Spleen (tissue), 11 donors: Measurements from ENCODE around the gene SNX30. TPM values are rescaled to one million over a fixed set of nuclear protein-coding genes. Genes with fewer than 3 reads are reported as not detected.
A peak's percentile ranks its signal among the peaks of the same experiment; 100 is the strongest.

Experiments used
- DNase-seq: peaks from one replicate; pipeline ENCODE4 v3.0.0-alpha.2; 2020
- H3K27ac ChIP-seq, 8 donors: fragments of 200-600 bp; sonication (generic) in 7 of 8; 1 replicate in 4 of 8; 2 replicates in 4 of 8; pipeline versions ENCODE4 v1.5.0 to v1.8.0; 2016 to 2021; ENCODE audit warnings: inconsistent platforms in 4 of 8, mild to moderate bottlenecking in 4 of 8, moderate library complexity in 1 of 8
- H3K27me3 ChIP-seq, 7 donors: fragments of 200-600 bp; sonication (generic) in 6 of 7; replicated peaks in 1 of 7; 1 replicate in 4 of 7; 2 replicates in 3 of 7; pipeline versions ENCODE4 v1.5.0 to v1.8.0; 2016 to 2021; ENCODE audit warnings: inconsistent platforms in 3 of 7, mild to moderate bottlenecking in 1 of 7
- H3K36me3 ChIP-seq, 6 donors: fragments of 200-600 bp; sonication (generic) in 5 of 6; 1 replicate in 4 of 6; 2 replicates in 2 of 6; pipeline versions ENCODE4 v1.5.0 to v1.8.0; 2016 to 2021; ENCODE audit warnings: inconsistent platforms in 2 of 6
- H3K4me1 ChIP-seq, 6 donors: fragments of 200-600 bp; sonication (generic) in 5 of 6; 1 replicate in 3 of 6; 2 replicates in 3 of 6; pipeline versions ENCODE4 v1.5.0 to v1.8.0; 2016 to 2021; ENCODE audit warnings: inconsistent platforms in 3 of 6
- H3K4me3 ChIP-seq, 8 donors: fragments of 200-600 bp; sonication (generic) in 7 of 8; 1 replicate in 4 of 8; 2 replicates in 4 of 8; pipeline versions ENCODE4 v1.5.0 to v1.8.0; 2016 to 2021; ENCODE audit warnings: inconsistent platforms in 4 of 8, mild to moderate bottlenecking in 4 of 8, moderate library complexity in 2 of 8
- H3K9me3 ChIP-seq, 8 donors: fragments of 200-600 bp; sonication (generic) in 7 of 8; 1 replicate in 4 of 8; 2 replicates in 4 of 8; pipeline versions ENCODE4 v1.5.0 to v1.8.0; 2016 to 2021; ENCODE audit warnings: inconsistent platforms in 4 of 8
- CTCF ChIP-seq, 11 experiments: fragments of 200-600 bp in 7 of 11; fragments of 450-650 bp in 4 of 11; sonication (generic) in 4 of 11; IDR thresholded peaks in 8 of 11; conservative IDR thresholded peaks in 3 of 11; 1 replicate in 7 of 11; 2 replicates in 4 of 11; pipeline versions ENCODE4 v1.4.0 to v1.8.0; 2016 to 2021; ENCODE audit warnings: antibody characterized with exemption in 11 of 11, inconsistent platforms in 4 of 11, mild to moderate bottlenecking in 1 of 11
- POLR2A ChIP-seq, 3 donors: fragments of 450-650 bp; IDR thresholded peaks; one replicate each; pipeline ENCODE4 v1.5.1; 2017; ENCODE audit warnings: antibody characterized with exemption in 3 of 3, mild to moderate bottlenecking in 1 of 3
- POLR2AphosphoS5 ChIP-seq, 3 donors: sonication (generic); formaldehyde crosslinking; IDR thresholded peaks; one replicate each; pipeline ENCODE4 v1.5.1; 2017; ENCODE audit warnings: antibody characterized with exemption in 3 of 3
- WGBS, 5 donors: extraction: QIAGEN DNeasy Blood & Tissue Kit in 3 of 5; methylation state at CpG; one replicate each; pipeline versions ENCODE4 v1.1.5 to v1.1.7; 2013 to 2018; 5-methylcytosine and 5-hydroxymethylcytosine counted together
- intact Hi-C: fragments of 100-400 bp; cut with DNase I; formaldehyde crosslinking; loops from one replicate; pipeline ENCODE4 v1.15.0; 2023; ENCODE audit warnings: low total_unique reads
- polyA plus RNA-seq, 3 donors: library from polyadenylated mRNA; stranded (reverse); fragments of 200-250 nt; gene quantifications; one replicate each; pipeline ENCODE4 v1.2.1, GENCODE V29; 2013
- total RNA-seq, 7 donors: library from RNA; depleted of rRNA in 3 of 7; stranded (reverse); fragments of >200 nt in 3 of 7; fragmentation: NEBNext Ultra II Directional in 4 of 7; extraction: Animal tissue kit (Norgen Biotek cat#: 25700) in 4 of 7; gene quantifications; one replicate each; pipeline versions ENCODE4 v1.1.0 to v1.2.1, GENCODE V29; 2016 to 2021
- donor health status: healthy with polysubstance abuse.
- donor health status: DM: no; HTN: no; CAD: no; lungs with moderate emphysema.
- donor health status: DM: no; HTN: no; CAD: no.
- donor health status: Bipolar disorder and iron deficiency.
- donor health status: healthy.
- donor health status: DM: no; HTN: no; CAD: no.
- donor health status: DM: yes; HTN: yes; CAD: no.

The SNX30 gene
- total and polyA plus RNA-seq, 10 donors = 1.2 to 23.3 (median 14.6) TPM

GRCh38 chr9:112917047-112917986 is 166.8 kb downstream of the SNX30 start:
- Histone ChIP-seq H3K27me3 (no peaks in the 10 kb centered on the region), H3K9me3 (no peaks in the 10 kb centered on the region), H3K4me1 (no peaks in the 10 kb centered on the region), H3K4me3 (no peak overlapping the region), H3K27ac (no peak overlapping the region), H3K36me3 (no peaks in the 10 kb centered on the region)
- TF ChIP-seq CTCF (IDR thresholded peaks at IDR 0.05 in 8 of 11, conservative IDR thresholded peaks at IDR 0.05 in 3 of 11) (no peak), POLR2AphosphoS5 (IDR thresholded peaks at IDR 0.05) (no peak), POLR2A (IDR thresholded peaks at IDR 0.05) (no peak)
- no peak for DNase-seq
- 52 to 81% (median 71%) methylated on average over 1 of the region's 1 CpG for WGBS, 5 donors
- intact Hi-C loops = no loop called here

GRCh38 chr9:112917987-112918362 is 167.4 kb downstream of the SNX30 start:
- Histone ChIP-seq H3K36me3 (no peaks in the 10 kb centered on the region), H3K27me3 (no peaks in the 10 kb centered on the region), H3K9me3 (no peaks in the 10 kb centered on the region), H3K27ac (no peak overlapping the region), H3K4me3 (no peak overlapping the region), H3K4me1 (no peaks in the 10 kb centered on the region)
- TF ChIP-seq POLR2A (IDR thresholded peaks at IDR 0.05) = no peak
- TF ChIP-seq CTCF (IDR thresholded peaks at IDR 0.05 in 8 of 11, conservative IDR thresholded peaks at IDR 0.05 in 3 of 11) = no peak
- no peak for TF ChIP-seq POLR2AphosphoS5 (IDR thresholded peaks at IDR 0.05)
- DNase-seq = no peak
- intact Hi-C loops = no loop called here
- WGBS, 5 donors = 61 to 86% (median 78%) methylated on average over 1 of the region's 1 CpG

GRCh38 chr9:112921549-112921948 is 171.0 kb downstream of the SNX30 start:
- DNase-seq = no peak
- Histone ChIP-seq H3K27ac (no peak overlapping the region), H3K36me3 (no peaks in the 10 kb centered on the region), H3K9me3 (no peaks in the 10 kb centered on the region), H3K4me1 (no peaks in the 10 kb centered on the region), H3K27me3 (peaks cover 0 to 7% (median 0%) of the 10 kb centered on the region in 7 donors), H3K4me3 (no peak overlapping the region)
- 22 to 39% (median 26%) methylated on average over 3 of the region's 3 CpGs for WGBS, 5 donors
- TF ChIP-seq POLR2AphosphoS5 (IDR thresholded peaks at IDR 0.05) (no peak), POLR2A (IDR thresholded peaks at IDR 0.05) (no peak), CTCF (IDR thresholded peaks at IDR 0.05 in 8 of 11, conservative IDR thresholded peaks at IDR 0.05 in 3 of 11) (peak in 4 of 11 experiments; percentile 15 to 39 (median 36))
- intact Hi-C loops = no loop called here

Other genes starting within 250 kb of the SNX30 start
- 10 to 100 TPM; 23.0 to 33.4 (median 26.8) TPM for gene INIP, start 32.6 kb upstream of the SNX30 start, total RNA-seq
- gene INIP, start 32.6 kb upstream of the SNX30 start, polyA plus RNA-seq = 10 to 100 TPM in 1 of 3 donors, 1 to 10 TPM in 2; 6.9 to 14.3 (median 8.8) TPM
- 1 to 10 TPM in 5 of 7 donors, under 1 TPM in 2; 0.51 to 5.8 (median 1.1) TPM for gene SLC46A2, start 140.1 kb downstream of the SNX30 start, total RNA-seq
- gene SLC46A2, start 140.1 kb downstream of the SNX30 start, polyA plus RNA-seq = under 1 TPM; 0.20 to 0.59 (median 0.35) TPM